GM10266 (cell line): ENCODE results near the gene GPC6.

Source experiments
- DNase-seq: peaks from one replicate; pipeline ENCODE4 v3.0.0; 2012; ENCODE audit errors: extremely low spot score
- TF ChIP-seq, protein P1 (sequence below): IDR thresholded peaks from 2 replicates; pipeline ENCODE4 v1.5.1; 2012; ENCODE audit warnings: mild to moderate bottlenecking, low read depth; ENCODE audit not compliant: control insufficient read depth, insufficient read depth; ENCODE audit errors: missing control alignments

Gene GPC6

GRCh38 chr13:93872786-93873347 lies 646.3 kb downstream of the GPC6 start:
- DNase-seq = no peak
- TF ChIP-seq, protein P1, sequence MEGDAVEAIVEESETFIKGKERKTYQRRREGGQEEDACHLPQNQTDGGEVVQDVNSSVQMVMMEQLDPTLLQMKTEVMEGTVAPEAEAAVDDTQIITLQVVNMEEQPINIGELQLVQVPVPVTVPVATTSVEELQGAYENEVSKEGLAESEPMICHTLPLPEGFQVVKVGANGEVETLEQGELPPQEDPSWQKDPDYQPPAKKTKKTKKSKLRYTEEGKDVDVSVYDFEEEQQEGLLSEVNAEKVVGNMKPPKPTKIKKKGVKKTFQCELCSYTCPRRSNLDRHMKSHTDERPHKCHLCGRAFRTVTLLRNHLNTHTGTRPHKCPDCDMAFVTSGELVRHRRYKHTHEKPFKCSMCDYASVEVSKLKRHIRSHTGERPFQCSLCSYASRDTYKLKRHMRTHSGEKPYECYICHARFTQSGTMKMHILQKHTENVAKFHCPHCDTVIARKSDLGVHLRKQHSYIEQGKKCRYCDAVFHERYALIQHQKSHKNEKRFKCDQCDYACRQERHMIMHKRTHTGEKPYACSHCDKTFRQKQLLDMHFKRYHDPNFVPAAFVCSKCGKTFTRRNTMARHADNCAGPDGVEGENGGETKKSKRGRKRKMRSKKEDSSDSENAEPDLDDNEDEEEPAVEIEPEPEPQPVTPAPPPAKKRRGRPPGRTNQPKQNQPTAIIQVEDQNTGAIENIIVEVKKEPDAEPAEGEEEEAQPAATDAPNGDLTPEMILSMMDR = no peak

GRCh38 chr13:93875547-93875946 lies 648.9 kb downstream of the GPC6 start:
- no peak for DNase-seq
- TF ChIP-seq, protein P1 = no peak

DNA sequence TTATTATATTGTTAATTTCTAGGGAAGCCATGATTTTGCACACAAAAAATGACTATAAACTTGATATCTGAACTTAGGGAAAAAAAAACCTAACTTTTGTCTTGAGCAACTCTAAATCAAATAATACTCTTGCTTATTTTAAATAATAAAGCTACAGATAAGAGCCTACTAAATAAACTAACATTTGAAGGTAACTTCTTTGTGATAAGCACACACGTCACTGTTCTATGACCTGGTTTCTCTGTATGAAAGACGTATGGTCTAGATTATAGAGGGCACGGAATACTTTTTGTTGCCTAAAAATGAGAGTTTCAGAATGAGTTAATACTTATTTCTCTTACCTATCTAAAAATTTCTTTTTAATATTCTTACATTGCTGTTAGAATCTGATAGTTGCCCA lies 649.6 kb downstream of the GPC6 start:
- TF ChIP-seq, protein P1 = no peak

DNA sequence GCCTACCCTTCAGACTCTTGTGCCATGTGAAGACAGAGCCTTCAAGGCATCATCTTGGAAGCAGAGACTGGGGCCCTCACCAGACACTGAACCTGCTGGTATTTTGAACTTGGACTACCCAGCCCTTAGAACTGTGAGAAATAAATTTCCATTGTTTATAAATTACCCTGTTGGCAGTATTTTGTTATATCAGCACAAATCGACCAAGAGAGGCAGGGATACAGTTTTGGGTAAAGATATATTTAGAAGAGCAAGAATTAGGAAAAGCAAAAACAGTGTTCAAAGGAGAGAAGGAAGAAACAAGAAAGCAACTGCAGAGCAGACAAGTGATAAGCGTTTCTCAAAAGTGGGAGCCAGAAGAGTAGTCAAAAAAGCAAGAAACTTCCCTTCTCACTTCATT lies 652.1 kb downstream of the GPC6 start:
- TF ChIP-seq, protein P1 = no peak
- no peak for DNase-seq

More for the DNA sequence above, 649.6 kb downstream of the GPC6 start:
- DNase-seq = no peak

DNA sequence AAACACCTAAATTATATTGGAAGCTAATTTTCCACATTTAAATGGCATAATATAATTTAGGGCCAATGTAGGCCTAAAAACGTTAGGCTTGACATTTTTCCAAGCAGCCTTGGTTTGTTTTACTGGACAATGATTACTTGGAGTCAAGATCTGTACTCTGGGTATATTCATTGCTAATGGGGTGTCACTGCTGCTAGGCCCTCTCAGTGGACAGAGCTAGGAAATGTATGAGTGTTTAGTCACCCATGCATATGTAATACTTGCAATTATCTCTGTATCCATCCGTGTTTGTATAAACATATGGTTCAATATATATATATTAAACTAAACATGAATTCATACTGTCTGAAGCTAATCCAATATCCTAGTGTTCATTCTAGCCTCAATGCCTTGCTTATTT lies 654.8 kb downstream of the GPC6 start:
- no peak for DNase-seq
- TF ChIP-seq, protein P1 = no peak

DNA sequence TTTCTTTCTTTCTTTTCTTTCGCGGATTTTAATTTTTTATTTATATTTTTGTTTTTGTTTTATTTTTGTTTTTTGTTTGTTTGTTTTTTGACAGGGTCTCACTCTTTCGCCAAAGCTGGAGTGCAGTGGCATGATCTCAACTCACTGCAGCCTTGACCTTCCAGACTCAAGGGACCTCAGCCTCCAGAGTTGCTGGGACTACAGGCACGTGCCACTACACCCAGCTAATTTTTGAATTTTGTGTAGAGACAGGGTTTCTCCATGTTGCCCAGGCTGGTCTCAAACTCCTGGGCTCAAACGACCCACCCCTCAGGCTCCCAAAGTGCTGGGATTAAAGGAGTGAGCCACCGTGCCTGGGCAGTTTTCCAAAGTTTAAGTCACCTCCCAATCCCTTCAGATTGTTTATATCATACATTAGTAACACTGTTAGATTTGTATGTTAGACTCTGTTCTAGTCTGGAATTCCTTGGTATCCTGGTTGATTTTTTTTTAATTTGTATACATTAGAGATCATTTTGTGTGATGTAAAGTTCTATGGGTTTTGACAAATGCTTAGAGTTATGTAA lies 655.6 kb downstream of the GPC6 start:
- TF ChIP-seq, protein P1 = no peak
- DNase-seq = no peak

DNA sequence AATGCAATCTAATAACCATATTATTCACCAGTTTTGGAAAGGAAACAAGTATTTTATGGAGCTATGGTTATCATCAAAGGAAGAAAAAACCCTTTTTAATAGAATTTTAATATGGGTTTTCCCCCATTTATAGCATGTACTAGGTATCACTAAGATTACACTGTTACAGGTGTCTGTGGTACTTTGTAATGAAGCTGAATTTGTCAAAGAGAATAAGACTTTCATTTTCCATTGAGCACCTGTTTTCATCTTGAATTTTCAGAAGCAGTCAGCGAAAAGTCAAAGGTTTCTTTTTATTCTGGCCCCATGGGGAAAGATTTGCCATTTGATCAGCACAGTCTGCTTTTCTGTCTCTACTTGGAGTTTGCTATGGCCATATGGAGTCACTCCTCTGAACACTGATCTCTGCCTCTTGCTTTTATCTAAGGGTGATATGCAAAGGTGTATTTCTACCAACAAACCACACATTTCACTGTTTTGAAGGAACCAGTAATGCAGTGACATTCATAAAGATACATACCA lies 662.9 kb downstream of the GPC6 start:
- DNase-seq = no peak
- TF ChIP-seq, protein P1 = no peak
